ENCODE results near the gene NELL1. TPM values are rescaled to one million over a fixed set of nuclear protein-coding genes. Genes with fewer than 3 reads are reported as not detected.

Gene NELL1
- polyA plus RNA-seq, 1 of the 3 experiments (the other 2 are of a cell fraction), result not detected

DNA sequence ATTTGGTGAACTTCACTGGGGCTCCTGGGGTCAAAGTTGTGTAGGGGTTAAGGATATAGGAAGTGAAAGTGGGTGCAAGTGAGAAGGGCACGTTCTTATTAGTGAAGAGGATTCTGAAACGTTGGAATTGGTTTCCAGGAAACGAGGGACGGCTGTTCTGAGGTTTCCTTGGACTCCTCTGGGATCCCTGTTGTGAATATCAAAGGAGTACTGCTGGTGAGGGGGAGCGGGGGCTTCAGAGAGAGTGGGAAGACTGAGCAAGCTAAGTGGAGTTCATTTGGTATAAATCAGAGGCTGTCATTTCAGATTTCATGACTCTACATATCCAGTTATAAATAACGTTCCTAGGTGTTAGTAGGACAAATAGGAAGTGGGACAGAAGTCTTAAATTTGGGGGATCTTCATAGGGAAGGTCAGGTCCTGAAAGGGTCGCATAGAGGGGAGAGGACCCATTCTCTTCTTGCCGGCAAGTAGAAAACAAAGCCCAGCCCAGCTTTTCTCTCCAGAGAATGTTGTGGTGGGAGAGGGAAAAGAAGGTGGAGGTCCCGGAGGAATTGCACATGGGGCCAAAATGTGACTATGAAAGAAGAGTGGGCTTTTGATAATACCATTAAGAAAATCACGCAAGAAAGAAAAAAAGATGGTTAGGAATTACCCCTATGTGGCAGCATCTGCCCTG, 1.1 kb upstream of the NELL1 start:
- no peak for DNase-seq
- H3K9me3 ChIP-seq, result no peaks in the 10 kb centered on the region
- no peak overlapping the region for H2AFZ ChIP-seq (ENCODE audit: low read depth)
- H3K36me3 ChIP-seq (replicated peaks in 1 of 2; ENCODE audit: control insufficient read depth in 1 of 2, insufficient read depth in 2 of 2, low read length in 1 of 2), result no peaks in the 10 kb centered on the region
- H3K27ac ChIP-seq (ENCODE audit: low read depth in 2 of 2, low read length in 1 of 2), result no peak overlapping the region; a peak in 1 of 4 replicates
- H3K9ac ChIP-seq, result no peak overlapping the region
- H3K4me2 ChIP-seq, result no peak overlapping the region
- H3K9me2 ChIP-seq, result no peaks in the 10 kb centered on the region
- H3K79me2 ChIP-seq (ENCODE audit: insufficient read depth), result no peaks in the 10 kb centered on the region
- WGBS (ENCODE audit: low lambda C conversion rate), result 51% methylated on average over 10 of the region's 10 CpGs
- H3K4me1 ChIP-seq (ENCODE audit: control insufficient read depth in 1 of 2, insufficient read depth in 2 of 2, low read depth in 1 of 2, low read length in 1 of 2), result peaks cover 0 to 21% of the 10 kb centered on the region in 2 experiments; a peak in 2 of 4 replicates
- H3K4me3 ChIP-seq (ENCODE audit: low read depth in 2 of 2, low read length in 1 of 2), result peak overlapping the region in 1 of 2 experiments; percentile 52; a peak in 1 of 4 replicates
- ChIA-PET POLR2A (no interaction called here), CTCF (interaction anchor here (1.1 to 2.3 kb wide), 5 partner anchors 11 to 1484 kb away, joined by 3 to 12 read pairs (median 6); no protein-coding TSS in a partner anchor)
- no peaks in the 10 kb centered on the region for H4K20me1 ChIP-seq (ENCODE audit: insufficient read depth)
- TF ChIP-seq FOSL2 (IDR thresholded peaks at IDR 0.05; ENCODE audit: borderline replicate concordance, low read depth), result no peak
- no peak for TF ChIP-seq ELF1 (IDR thresholded peaks at IDR 0.05)
- no peak for TF ChIP-seq SIN3A (IDR thresholded peaks at IDR 0.05; ENCODE audit: borderline replicate concordance, low read depth, low read length)
- no peak for TF ChIP-seq NRF1 (IDR thresholded peaks at IDR 0.05; ENCODE audit: low read depth, low read length)
- TF ChIP-seq CHD2 (IDR thresholded peaks at IDR 0.05; ENCODE audit: low read length, partially characterized antibody), result no peak
- no peaks in the 10 kb centered on the region for H3F3A ChIP-seq (replicated peaks; ENCODE audit: insufficient read depth)
- peaks cover 36% of the 10 kb centered on the region for H3K27me3 ChIP-seq (ENCODE audit: insufficient read depth)

DNA sequence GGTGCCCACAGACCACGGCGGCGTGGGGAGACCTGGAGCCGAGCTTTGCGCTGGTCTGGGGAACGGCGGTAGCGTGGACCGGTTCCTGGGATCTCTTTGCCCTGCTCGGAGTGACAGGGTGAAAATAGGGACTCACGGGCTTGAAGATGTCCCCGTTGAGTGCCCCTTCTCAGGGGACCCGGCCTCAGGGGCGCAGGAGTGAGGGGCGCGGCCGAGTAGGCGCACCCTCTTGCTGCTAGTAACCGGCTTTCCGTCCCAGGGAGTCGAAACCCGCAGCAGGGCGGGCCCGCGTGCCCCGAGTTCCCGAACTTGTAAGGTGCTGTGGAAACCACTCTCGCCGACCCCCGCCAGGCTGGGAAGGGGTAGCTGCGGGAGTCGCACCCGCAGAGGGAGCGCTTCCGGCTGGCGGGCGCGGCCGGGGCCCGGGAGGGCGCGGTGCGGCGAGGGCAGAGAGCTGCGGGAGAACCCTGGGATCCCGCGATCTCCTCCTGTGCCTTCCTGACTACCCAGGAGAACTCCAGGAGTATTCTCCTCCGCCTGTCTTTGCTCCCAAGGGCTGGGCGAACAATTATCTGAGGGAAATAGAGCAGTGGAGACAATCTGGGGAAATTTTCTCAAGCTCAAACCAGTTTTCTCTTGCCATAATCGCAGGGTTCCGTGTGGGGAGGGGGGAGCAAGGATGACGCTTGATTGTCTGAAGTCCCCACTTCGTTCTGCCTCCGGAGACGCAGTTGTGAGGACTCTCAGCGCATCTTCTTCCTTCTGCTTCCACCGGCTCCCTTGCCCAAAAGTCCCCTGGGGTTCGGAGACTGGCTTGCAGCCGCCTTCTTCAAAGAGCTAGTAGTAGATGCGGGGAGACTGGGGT, 666 bp downstream of the NELL1 start:
- Histone ChIP-seq H3K4me1 (ENCODE audit: control insufficient read depth in 1 of 2, insufficient read depth in 2 of 2, low read depth in 1 of 2, low read length in 1 of 2) (peaks cover 0 to 24% of the 10 kb centered on the region in 2 experiments; a peak in 2 of 4 replicates), H3K9ac (no peak overlapping the region), H3K79me2 (ENCODE audit: insufficient read depth) (no peaks in the 10 kb centered on the region), H3K4me3 (ENCODE audit: low read depth in 2 of 2, low read length in 1 of 2) (peak overlapping the region in 1 of 2 experiments; percentile 52; a peak in 2 of 4 replicates), H4K20me1 (ENCODE audit: insufficient read depth) (no peaks in the 10 kb centered on the region), H3K27ac (ENCODE audit: low read depth in 2 of 2, low read length in 1 of 2) (peak overlapping the region in 1 of 2 experiments; percentile 53; a peak in 1 of 4 replicates), H3K9me3 (no peaks in the 10 kb centered on the region), H3F3A (replicated peaks; ENCODE audit: insufficient read depth) (no peaks in the 10 kb centered on the region), H3K9me2 (no peaks in the 10 kb centered on the region), H3K4me2 (no peak overlapping the region), H2AFZ (ENCODE audit: low read depth) (no peak overlapping the region), H3K27me3 (ENCODE audit: insufficient read depth) (peaks cover 36% of the 10 kb centered on the region), H3K36me3 (replicated peaks in 1 of 2; ENCODE audit: control insufficient read depth in 1 of 2, insufficient read depth in 2 of 2, low read length in 1 of 2) (no peaks in the 10 kb centered on the region)
- WGBS (ENCODE audit: low lambda C conversion rate), result 5% methylated on average over 15 of the region's 60 CpGs
- peak; percentile 67 for DNase-seq
- ChIA-PET POLR2A (no interaction called here), CTCF (interaction anchor here (0.5 to 3.7 kb wide), 12 partner anchors 8 to 1483 kb away, joined by 3 to 25 read pairs (median 4); no protein-coding TSS in a partner anchor)
- TF ChIP-seq JUND (IDR thresholded peaks at IDR 0.05) (no peak), TCF12 (IDR thresholded peaks at IDR 0.05) (no peak), MEF2A (IDR thresholded peaks at IDR 0.05; ENCODE audit: borderline replicate concordance, low read depth) (no peak), POLR2AphosphoS5 (IDR thresholded peaks at IDR 0.05; ENCODE audit: low read depth, low read length) (no peak), ELF1 (IDR thresholded peaks at IDR 0.05) (no peak), FOSL2 (IDR thresholded peaks at IDR 0.05; ENCODE audit: borderline replicate concordance, low read depth) (no peak), RXRA (IDR thresholded peaks at IDR 0.05; ENCODE audit: borderline replicate concordance, low read depth) (no peak), GATA2 (CRISPR knock-in tag; IDR thresholded peaks at IDR 0.05) (no peak), CHD2 (IDR thresholded peaks at IDR 0.05; ENCODE audit: low read length, partially characterized antibody) (no peak), NFIC (IDR thresholded peaks at IDR 0.05; ENCODE audit: borderline replicate concordance) (no peak), RFX5 (IDR thresholded peaks at IDR 0.05; ENCODE audit: low read length) (no peak), FOXJ3 (CRISPR knock-in tag; IDR thresholded peaks at IDR 0.05) (no peak)
- TF ChIP-seq, protein P1, sequence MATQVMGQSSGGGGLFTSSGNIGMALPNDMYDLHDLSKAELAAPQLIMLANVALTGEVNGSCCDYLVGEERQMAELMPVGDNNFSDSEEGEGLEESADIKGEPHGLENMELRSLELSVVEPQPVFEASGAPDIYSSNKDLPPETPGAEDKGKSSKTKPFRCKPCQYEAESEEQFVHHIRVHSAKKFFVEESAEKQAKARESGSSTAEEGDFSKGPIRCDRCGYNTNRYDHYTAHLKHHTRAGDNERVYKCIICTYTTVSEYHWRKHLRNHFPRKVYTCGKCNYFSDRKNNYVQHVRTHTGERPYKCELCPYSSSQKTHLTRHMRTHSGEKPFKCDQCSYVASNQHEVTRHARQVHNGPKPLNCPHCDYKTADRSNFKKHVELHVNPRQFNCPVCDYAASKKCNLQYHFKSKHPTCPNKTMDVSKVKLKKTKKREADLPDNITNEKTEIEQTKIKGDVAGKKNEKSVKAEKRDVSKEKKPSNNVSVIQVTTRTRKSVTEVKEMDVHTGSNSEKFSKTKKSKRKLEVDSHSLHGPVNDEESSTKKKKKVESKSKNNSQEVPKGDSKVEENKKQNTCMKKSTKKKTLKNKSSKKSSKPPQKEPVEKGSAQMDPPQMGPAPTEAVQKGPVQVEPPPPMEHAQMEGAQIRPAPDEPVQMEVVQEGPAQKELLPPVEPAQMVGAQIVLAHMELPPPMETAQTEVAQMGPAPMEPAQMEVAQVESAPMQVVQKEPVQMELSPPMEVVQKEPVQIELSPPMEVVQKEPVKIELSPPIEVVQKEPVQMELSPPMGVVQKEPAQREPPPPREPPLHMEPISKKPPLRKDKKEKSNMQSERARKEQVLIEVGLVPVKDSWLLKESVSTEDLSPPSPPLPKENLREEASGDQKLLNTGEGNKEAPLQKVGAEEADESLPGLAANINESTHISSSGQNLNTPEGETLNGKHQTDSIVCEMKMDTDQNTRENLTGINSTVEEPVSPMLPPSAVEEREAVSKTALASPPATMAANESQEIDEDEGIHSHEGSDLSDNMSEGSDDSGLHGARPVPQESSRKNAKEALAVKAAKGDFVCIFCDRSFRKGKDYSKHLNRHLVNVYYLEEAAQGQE (IDR thresholded peaks at IDR 0.05; ENCODE audit: low read depth, low read length), result no peak
- TF ChIP-seq, protein P2, sequence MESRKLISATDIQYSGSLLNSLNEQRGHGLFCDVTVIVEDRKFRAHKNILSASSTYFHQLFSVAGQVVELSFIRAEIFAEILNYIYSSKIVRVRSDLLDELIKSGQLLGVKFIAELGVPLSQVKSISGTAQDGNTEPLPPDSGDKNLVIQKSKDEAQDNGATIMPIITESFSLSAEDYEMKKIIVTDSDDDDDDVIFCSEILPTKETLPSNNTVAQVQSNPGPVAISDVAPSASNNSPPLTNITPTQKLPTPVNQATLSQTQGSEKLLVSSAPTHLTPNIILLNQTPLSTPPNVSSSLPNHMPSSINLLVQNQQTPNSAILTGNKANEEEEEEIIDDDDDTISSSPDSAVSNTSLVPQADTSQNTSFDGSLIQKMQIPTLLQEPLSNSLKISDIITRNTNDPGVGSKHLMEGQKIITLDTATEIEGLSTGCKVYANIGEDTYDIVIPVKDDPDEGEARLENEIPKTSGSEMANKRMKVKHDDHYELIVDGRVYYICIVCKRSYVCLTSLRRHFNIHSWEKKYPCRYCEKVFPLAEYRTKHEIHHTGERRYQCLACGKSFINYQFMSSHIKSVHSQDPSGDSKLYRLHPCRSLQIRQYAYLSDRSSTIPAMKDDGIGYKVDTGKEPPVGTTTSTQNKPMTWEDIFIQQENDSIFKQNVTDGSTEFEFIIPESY (IDR thresholded peaks at IDR 0.05; ENCODE audit: borderline replicate concordance, low read depth), result no peak
